Lower leg skin (tissue), 3 donors: ENCODE measurements around the gene LAMTOR2.

ENCODE experiments used
- POLR2A ChIP-seq, 2 donors: fragments of 450-650 bp; IDR thresholded peaks; one replicate each; pipeline ENCODE4 v1.6.1; 2016 to 2017; ENCODE audit warnings: antibody characterized with exemption in 2 of 2, mild to moderate bottlenecking in 1 of 2, moderate library complexity in 1 of 2
- TF ChIP-seq, protein P1 (sequence below), 3 donors: fragments of 450-650 bp; IDR thresholded peaks; one replicate each; pipeline ENCODE4 v1.5.1; 2016; ENCODE audit warnings: antibody characterized with exemption in 3 of 3, mild to moderate bottlenecking in 3 of 3, moderate library complexity in 2 of 3

DNA sequence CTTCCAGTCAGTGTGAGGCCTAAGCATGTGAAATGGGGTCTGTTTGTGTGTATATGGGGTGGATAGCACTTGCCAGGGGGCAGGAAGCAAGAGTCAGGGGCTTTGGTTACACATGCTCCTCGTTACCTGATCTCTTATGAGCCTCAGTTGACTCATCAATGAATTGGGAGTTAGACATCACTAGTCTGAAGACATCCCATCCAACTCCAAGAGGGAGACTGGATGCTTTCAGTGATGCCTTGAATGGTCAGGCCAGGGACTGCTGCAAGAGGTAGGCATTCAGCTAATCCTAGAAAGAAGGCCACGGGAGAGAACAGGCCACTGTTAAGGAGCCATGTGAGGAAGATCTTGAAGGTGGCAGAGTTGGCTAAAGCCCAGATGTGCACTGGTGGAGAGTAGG, 12.7 kb downstream of the LAMTOR2 start:
- TF ChIP-seq, protein P1, sequence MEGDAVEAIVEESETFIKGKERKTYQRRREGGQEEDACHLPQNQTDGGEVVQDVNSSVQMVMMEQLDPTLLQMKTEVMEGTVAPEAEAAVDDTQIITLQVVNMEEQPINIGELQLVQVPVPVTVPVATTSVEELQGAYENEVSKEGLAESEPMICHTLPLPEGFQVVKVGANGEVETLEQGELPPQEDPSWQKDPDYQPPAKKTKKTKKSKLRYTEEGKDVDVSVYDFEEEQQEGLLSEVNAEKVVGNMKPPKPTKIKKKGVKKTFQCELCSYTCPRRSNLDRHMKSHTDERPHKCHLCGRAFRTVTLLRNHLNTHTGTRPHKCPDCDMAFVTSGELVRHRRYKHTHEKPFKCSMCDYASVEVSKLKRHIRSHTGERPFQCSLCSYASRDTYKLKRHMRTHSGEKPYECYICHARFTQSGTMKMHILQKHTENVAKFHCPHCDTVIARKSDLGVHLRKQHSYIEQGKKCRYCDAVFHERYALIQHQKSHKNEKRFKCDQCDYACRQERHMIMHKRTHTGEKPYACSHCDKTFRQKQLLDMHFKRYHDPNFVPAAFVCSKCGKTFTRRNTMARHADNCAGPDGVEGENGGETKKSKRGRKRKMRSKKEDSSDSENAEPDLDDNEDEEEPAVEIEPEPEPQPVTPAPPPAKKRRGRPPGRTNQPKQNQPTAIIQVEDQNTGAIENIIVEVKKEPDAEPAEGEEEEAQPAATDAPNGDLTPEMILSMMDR (IDR thresholded peaks at IDR 0.05) = no peak
- no peak for TF ChIP-seq POLR2A (IDR thresholded peaks at IDR 0.05)
